Measurements from ENCODE around the gene UBE2G1. TPM values are rescaled to one million over a fixed set of nuclear protein-coding genes. Genes with fewer than 3 reads are reported as not detected.
"Not testable (repeated sequence)": the region's sequence is repeated elsewhere in the genome, so short reads cannot be mapped to it uniquely, and the experiment has no call there.

UBE2G1 gene
- total RNA-seq, 1 donor from 2014 or later, result 74.5 TPM

GRCh38 chr17:4263282-4264215 lies 102.9 kb downstream of the UBE2G1 start, which contains the start of gene ANKFY1:
Gene ANKFY1 (minus strand): TSS chr17:4263979. CDS start chr17:4263941, 38 bp downstream.
- Mint-ChIP-seq H3K27me3 (ENCODE audit: low read depth) (no peaks in the 10 kb centered on the region), H3K36me3 (ENCODE audit: low read depth) (peaks cover 52% of the 10 kb centered on the region), H3K9me3 (peaks cover 13% of the 10 kb centered on the region), H3K27ac (peak within 1 kb of the TSS; percentile 81), H3K4me1 (ENCODE audit: low read depth) (peaks cover 23% of the 10 kb centered on the region), H3K4me3 (ENCODE audit: low read depth) (peak within 1 kb of the TSS; percentile 87)
- peak; percentile 98 for DNase-seq (ENCODE audit: low spot score)
- intact Hi-C loops (cut with micrococcal nuclease), result loop anchor here (5.0 kb wide), 1 partner anchor 104 kb away; the partner anchor contains the start of gene UBE2G1

GRCh38 chr17:4262703-4263102 lies 103.8 kb downstream of the UBE2G1 start:
- Mint-ChIP-seq H3K4me3 (ENCODE audit: low read depth) (peak overlapping the region; percentile 85), H3K27ac (peak overlapping the region; percentile 63), H3K27me3 (ENCODE audit: low read depth) (no peaks in the 10 kb centered on the region), H3K9me3 (peaks cover 17% of the 10 kb centered on the region), H3K36me3 (ENCODE audit: low read depth) (peaks cover 50% of the 10 kb centered on the region), H3K4me1 (ENCODE audit: low read depth) (peaks cover 24% of the 10 kb centered on the region)
- DNase-seq (ENCODE audit: low spot score), result no peak
- intact Hi-C loops (cut with micrococcal nuclease), result loop anchor here (5.0 kb wide), 1 partner anchor 105 kb away; the partner anchor contains the start of gene UBE2G1

GRCh38 chr17:4261452-4261851 lies 105.0 kb downstream of the UBE2G1 start:
- Mint-ChIP-seq H3K27ac (no peak overlapping the region), H3K4me1 (ENCODE audit: low read depth) (peaks cover 36% of the 10 kb centered on the region), H3K36me3 (ENCODE audit: low read depth) (peaks cover 62% of the 10 kb centered on the region), H3K9me3 (peaks cover 25% of the 10 kb centered on the region), H3K27me3 (ENCODE audit: low read depth) (no peaks in the 10 kb centered on the region), H3K4me3 (ENCODE audit: low read depth) (peak overlapping the region; percentile 34)
- no peak for DNase-seq (ENCODE audit: low spot score)
- intact Hi-C loops (cut with micrococcal nuclease), result loop anchor here (5.0 kb wide), 1 partner anchor 106 kb away; the partner anchor contains the start of gene UBE2G1

DNA sequence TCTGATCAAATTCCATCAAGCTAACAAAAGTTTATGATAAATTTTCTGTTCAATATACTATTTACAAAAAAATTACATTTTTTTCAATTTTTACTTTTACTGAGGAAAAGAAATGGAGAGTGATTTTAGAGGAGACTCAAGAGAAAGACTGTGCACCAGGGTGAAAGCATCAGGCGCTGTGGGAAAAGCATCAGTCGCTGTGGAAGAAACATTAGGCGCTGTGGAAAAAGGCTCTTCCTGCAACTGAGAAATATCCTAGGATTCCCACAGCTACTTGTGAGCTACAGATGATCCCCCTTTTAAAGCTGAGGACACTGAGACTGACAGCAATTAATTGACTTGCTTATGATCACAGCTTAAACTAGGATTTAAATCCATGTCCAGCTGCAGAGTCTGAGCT lies 107.6 kb downstream of the UBE2G1 start:
- H3K27ac Mint-ChIP-seq, result no peak overlapping the region

GRCh38 chr17:4256952-4257351 lies 109.5 kb downstream of the UBE2G1 start:
- Mint-ChIP-seq H3K27ac (peak overlapping the region; percentile 28), H3K4me3 (ENCODE audit: low read depth) (no peak overlapping the region)
- DNase-seq (ENCODE audit: low spot score), result no peak

More for the DNA sequence above, 107.6 kb downstream of the UBE2G1 start:
- Mint-ChIP-seq H3K4me3 (ENCODE audit: low read depth) (no peak overlapping the region), H3K27me3 (ENCODE audit: low read depth) (no peaks in the 10 kb centered on the region), H3K9me3 (peaks cover 25% of the 10 kb centered on the region), H3K36me3 (ENCODE audit: low read depth) (peaks cover 70% of the 10 kb centered on the region), H3K4me1 (ENCODE audit: low read depth) (peaks cover 29% of the 10 kb centered on the region)
- no peak for DNase-seq (ENCODE audit: low spot score)
- intact Hi-C loops (cut with micrococcal nuclease), result no loop called here

DNA sequence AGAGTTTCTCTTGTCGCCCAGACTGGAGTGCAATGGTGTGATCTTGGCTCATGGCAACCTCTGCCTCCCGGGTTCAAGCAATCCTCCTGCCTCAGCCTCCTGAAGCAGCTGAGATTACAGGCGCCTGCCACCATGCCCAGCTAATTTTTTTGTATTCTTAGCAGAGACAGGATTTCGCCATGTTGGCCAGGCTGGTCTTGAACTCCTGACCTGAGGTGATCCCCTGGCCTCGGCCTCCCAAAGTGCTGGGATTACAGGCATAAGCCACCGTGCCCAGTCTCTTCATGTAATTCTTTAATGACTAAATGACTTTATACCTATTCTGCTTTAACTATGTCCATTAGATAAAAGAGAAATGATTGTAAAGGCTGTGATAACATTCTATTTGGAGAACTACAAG lies 111.2 kb downstream of the UBE2G1 start:
- H3K4me3 Mint-ChIP-seq (ENCODE audit: low read depth); intact Hi-C loops (cut with micrococcal nuclease); H3K27ac Mint-ChIP-seq; H3K27me3 Mint-ChIP-seq (ENCODE audit: low read depth); DNase-seq (ENCODE audit: low spot score): not testable (repeated sequence)
- Mint-ChIP-seq H3K9me3 (peaks cover 19% of the 10 kb centered on the region), H3K36me3 (ENCODE audit: low read depth) (peaks cover 51% of the 10 kb centered on the region), H3K4me1 (ENCODE audit: low read depth) (peaks cover 24% of the 10 kb centered on the region)

More at GRCh38 chr17:4256952-4257351, 109.5 kb downstream of the UBE2G1 start:
- Mint-ChIP-seq H3K36me3 (ENCODE audit: low read depth) (peaks cover 64% of the 10 kb centered on the region), H3K4me1 (ENCODE audit: low read depth) (peaks cover 25% of the 10 kb centered on the region), H3K27me3 (ENCODE audit: low read depth) (no peaks in the 10 kb centered on the region), H3K9me3 (peaks cover 25% of the 10 kb centered on the region)
- intact Hi-C loops (cut with micrococcal nuclease), result no loop called here

DNA sequence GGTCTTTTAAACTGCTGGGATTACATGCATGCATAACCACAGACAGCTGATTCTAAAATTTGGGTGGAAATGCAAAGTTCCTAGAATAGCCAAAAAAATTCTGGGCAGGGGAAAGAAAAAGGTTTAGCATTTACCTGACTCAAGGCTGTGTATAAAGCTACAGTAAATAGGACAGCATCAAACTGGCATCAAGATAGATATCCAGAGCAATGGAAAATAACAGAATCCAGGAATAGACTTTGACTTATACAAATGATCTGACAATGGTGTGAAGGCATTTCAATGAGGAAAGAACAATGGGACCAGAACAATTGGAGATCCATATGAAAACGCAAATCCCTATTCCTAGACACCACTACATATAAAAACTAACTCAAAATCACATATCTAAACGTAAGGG lies 115.6 kb downstream of the UBE2G1 start:
- Mint-ChIP-seq H3K36me3 (ENCODE audit: low read depth) (peaks cover 31% of the 10 kb centered on the region), H3K9me3 (no peaks in the 10 kb centered on the region), H3K4me1 (ENCODE audit: low read depth) (peaks cover 30% of the 10 kb centered on the region), H3K27me3 (ENCODE audit: low read depth) (no peaks in the 10 kb centered on the region), H3K4me3 (ENCODE audit: low read depth) (no peak overlapping the region), H3K27ac (no peak overlapping the region)
- intact Hi-C loops (cut with micrococcal nuclease), result no loop called here
- no peak for DNase-seq (ENCODE audit: low spot score)

DNA sequence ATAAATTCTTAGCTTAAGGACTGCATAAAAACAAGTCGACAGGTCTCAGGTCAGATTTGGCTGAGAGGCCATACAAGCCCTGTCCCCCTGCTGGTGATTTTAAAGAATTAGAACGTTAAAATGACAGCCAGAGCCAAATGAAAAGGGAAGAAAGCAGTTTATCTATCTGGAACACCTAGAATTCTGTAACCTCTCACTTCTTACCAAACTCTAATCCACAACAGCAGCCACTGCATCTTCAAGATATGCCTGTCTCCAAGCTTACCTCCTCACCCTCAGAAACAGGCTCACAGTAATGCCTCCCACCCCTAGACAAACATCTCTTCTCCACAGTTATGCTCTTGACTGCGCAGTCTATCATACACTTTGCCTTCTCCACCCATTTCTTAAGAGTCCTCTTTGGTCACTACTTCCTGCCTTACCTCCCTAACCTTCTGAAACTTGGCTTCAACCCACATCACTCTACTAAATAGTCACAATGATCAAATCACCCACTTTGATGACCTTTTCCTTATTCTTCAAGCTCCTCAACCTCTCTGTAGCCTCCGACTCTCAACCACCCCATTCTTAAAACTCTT lies 116.9 kb downstream of the UBE2G1 start:
- peak overlapping the region; percentile 3 for H3K27ac Mint-ChIP-seq
- intact Hi-C loops (cut with micrococcal nuclease), result no loop called here
- no peak overlapping the region for H3K4me3 Mint-ChIP-seq (ENCODE audit: low read depth)
- H3K36me3 Mint-ChIP-seq (ENCODE audit: low read depth), result peaks cover 30% of the 10 kb centered on the region
- peaks cover 30% of the 10 kb centered on the region for H3K4me1 Mint-ChIP-seq (ENCODE audit: low read depth)
- no peaks in the 10 kb centered on the region for H3K27me3 Mint-ChIP-seq (ENCODE audit: low read depth)
- no peaks in the 10 kb centered on the region for H3K9me3 Mint-ChIP-seq
- no peak for DNase-seq (ENCODE audit: low spot score)

DNA sequence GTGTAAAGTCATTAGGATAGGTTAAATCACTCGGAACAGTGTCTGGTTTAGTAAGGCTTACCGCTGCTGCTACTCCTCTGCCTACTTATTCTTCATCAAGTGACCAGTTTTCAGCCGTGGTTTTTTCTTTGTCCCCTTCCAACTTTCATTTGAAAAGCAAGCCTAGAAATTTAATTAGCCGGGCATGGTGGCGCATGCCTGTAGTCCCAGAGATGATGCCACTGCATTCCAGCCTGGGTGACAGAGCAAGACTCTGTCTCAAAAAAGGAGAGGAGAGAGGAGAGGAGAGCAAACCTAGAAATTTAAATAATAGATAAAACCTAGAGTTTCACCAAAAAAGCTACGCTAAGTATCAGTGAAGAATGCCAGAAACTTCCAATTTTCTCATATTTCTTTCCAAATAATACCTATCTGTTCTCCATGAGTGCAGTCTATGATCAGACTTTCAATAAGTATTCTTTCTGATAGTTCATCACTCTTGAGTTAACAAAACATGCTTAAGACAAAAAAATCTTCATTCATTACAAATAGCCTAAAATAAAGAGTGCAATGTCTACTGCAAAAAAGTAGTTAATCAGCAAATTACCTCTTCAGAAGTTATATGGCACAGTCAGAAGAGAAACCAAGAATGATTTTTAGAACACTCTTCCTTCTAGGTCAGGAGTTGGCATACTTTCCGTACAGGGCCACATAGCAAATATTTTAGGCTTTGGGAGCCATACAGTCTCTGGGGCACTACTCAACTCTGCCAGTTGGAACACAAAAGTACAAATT lies 117.8 kb downstream of the UBE2G1 start:
- Mint-ChIP-seq H3K36me3 (ENCODE audit: low read depth) (peaks cover 30% of the 10 kb centered on the region), H3K4me1 (ENCODE audit: low read depth) (peaks cover 30% of the 10 kb centered on the region), H3K4me3 (ENCODE audit: low read depth) (no peak overlapping the region), H3K27ac (no peak overlapping the region), H3K27me3 (ENCODE audit: low read depth) (no peaks in the 10 kb centered on the region), H3K9me3 (no peaks in the 10 kb centered on the region)
- intact Hi-C loops (cut with micrococcal nuclease), result no loop called here
- DNase-seq (ENCODE audit: low spot score), result no peak

DNA sequence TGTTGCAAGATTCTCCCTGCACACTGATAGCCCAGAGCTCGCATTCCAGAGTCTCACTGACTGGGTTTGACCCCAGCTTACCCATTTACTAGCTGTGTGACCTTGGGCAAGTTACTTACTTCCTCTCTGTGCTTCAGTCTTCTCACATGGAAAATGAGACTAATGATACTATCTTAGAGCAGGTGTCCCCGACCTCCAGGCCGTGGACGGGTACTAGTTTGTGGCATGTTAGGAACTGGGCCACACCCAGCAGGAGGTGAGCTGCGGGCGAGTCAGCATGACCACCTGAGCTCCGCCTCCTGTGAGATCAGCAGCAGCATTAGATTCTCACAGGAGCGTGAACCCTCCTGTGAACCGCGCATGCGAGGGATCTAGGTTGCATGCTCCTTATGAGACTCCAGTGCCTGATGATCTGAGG lies 118.5 kb downstream of the UBE2G1 start:
- intact Hi-C loops (cut with micrococcal nuclease), result no loop called here
- no peak overlapping the region for H3K27ac Mint-ChIP-seq
- H3K27me3 Mint-ChIP-seq (ENCODE audit: low read depth), result no peaks in the 10 kb centered on the region
- no peaks in the 10 kb centered on the region for H3K9me3 Mint-ChIP-seq
- H3K4me1 Mint-ChIP-seq (ENCODE audit: low read depth), result peaks cover 26% of the 10 kb centered on the region
- no peak overlapping the region for H3K4me3 Mint-ChIP-seq (ENCODE audit: low read depth)
- no peak for DNase-seq (ENCODE audit: low spot score)
- peaks cover 26% of the 10 kb centered on the region for H3K36me3 Mint-ChIP-seq (ENCODE audit: low read depth)

DNA sequence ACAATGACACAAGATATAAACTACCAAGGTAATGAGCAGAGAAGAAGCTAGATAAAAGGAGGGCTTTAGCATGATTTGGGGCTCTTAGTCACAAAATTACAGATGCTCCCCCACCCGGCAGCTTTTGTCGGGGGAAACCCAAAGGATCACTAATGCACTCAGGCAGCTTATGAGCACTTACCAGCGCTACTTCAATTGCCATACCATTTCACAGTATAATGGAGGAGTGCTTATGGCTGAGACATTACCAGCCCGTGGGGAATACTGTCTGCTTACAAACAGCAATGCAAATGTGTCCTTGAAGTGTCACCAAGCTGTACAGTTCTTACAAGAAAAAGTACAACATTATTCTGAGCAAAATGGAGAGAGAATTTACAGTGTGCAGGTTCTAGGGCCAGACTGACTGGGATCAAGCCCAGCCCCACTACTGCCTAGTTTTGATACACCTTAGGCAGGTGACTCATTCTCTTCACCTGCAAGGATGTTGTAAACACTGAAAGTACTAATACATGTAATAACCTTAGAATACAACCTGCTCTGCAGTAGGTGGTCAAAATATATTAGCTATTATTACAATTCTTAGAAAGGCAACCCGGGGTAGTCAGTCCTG lies 119.0 kb downstream of the UBE2G1 start:
- intact Hi-C loops (cut with micrococcal nuclease), result no loop called here
- Mint-ChIP-seq H3K4me3 (ENCODE audit: low read depth) (no peak overlapping the region), H3K4me1 (ENCODE audit: low read depth) (peaks cover 26% of the 10 kb centered on the region), H3K36me3 (ENCODE audit: low read depth) (peaks cover 30% of the 10 kb centered on the region), H3K9me3 (no peaks in the 10 kb centered on the region), H3K27ac (no peak overlapping the region), H3K27me3 (ENCODE audit: low read depth) (no peaks in the 10 kb centered on the region)
- no peak for DNase-seq (ENCODE audit: low spot score)

DNA sequence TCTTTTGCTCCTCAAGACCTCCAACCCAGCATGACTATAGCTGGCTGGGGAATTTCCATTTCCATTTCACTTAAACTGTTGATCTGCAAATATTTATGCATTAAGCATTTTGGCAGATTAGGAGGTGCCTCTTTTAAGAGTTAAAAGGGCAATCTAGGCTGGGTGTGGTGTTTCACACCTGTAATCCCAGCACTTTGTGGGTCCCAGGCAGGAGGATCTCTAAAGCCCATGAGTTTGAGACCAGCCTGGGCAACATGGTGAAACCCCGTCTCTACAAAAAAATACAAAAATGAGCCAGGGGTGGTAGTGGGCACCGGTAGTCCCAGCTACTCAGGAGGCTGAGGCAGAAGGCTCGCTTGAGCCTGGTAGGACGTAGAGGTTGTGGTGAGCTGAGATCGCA lies 119.8 kb downstream of the UBE2G1 start:
- Mint-ChIP-seq H3K9me3 (no peaks in the 10 kb centered on the region), H3K27ac (no peak overlapping the region), H3K4me3 (ENCODE audit: low read depth) (no peak overlapping the region), H3K4me1 (ENCODE audit: low read depth) (peaks cover 26% of the 10 kb centered on the region), H3K27me3 (ENCODE audit: low read depth) (no peaks in the 10 kb centered on the region), H3K36me3 (ENCODE audit: low read depth) (peaks cover 36% of the 10 kb centered on the region)
- intact Hi-C loops (cut with micrococcal nuclease), result no loop called here
- DNase-seq (ENCODE audit: low spot score), result no peak

Data from activated T-helper 2 cell treated with anti-CD3 and anti-CD28 coated beads, Interferon-gamma antibody, Interleukin-2, Interleukin-4, amounts not matched to agents 10 μg/mL and 5 μg/mL and 100 μg/mL, durations not matched to agents 14 hours and 24 hours and 36 hours (primary cell).